T-helper 17 cell (primary cell): Measurements from ENCODE around the gene GALNTL6. TPM values are rescaled to one million over a fixed set of nuclear protein-coding genes. Genes with fewer than 3 reads are reported as not detected.

Experiments used
- ATAC-seq: fragments of 150-1000 bp; cut with Tn5 transposase; 2 replicates; pipeline ENCODE4 v1.10.0; 2021; ENCODE audit warnings: mild to moderate bottlenecking, moderate library complexity
- DNase-seq, 3 donors: peaks; one replicate each; pipeline versions ENCODE4 v3.0.0 to v3.0.0-alpha.2; 2020 to 2021
- H3K9me3 ChIP-seq: one replicate; pipeline ENCODE4 v1.7.0; 2013; ENCODE audit warnings: low read length, mild to moderate bottlenecking; ENCODE audit not compliant: control insufficient read depth, poor library complexity, severe bottlenecking
- H3K27ac Mint-ChIP-seq: one replicate; pipeline ENCODE4 v1.8.0; 2022; ENCODE audit warnings: mild to moderate bottlenecking, moderate library complexity, mixed read lengths
- H3K27me3 Mint-ChIP-seq: one replicate; pipeline ENCODE4 v1.8.0; 2022; ENCODE audit warnings: mixed read lengths
- H3K36me3 Mint-ChIP-seq: one replicate; pipeline ENCODE4 v1.8.0; 2022; ENCODE audit warnings: low read depth, mixed read lengths
- H3K4me1 Mint-ChIP-seq: one replicate; pipeline ENCODE4 v1.8.0; 2022; ENCODE audit warnings: mild to moderate bottlenecking, mixed read lengths
- H3K4me3 Mint-ChIP-seq: one replicate; pipeline ENCODE4 v1.8.0; 2022; ENCODE audit warnings: mild to moderate bottlenecking, moderate library complexity, mixed read lengths
- total RNA-seq, 4 donors: library from RNA in 2 of 4; stranded (reverse) in 2 of 4; gene quantifications; one replicate each; pipeline ENCODE4 v1.2.3 and lab custom pipeline; 2022 to 2026

Gene GALNTL6
- total RNA-seq, 2 donors from 2014 or later = not detected

- no peaks in the 10 kb centered on the region for H3K27me3 Mint-ChIP-seq
- no peaks in the 10 kb centered on the region for H3K9me3 ChIP-seq
- no peaks in the 10 kb centered on the region for H3K36me3 Mint-ChIP-seq
- H3K4me3 Mint-ChIP-seq = no peak overlapping the region
- no peaks in the 10 kb centered on the region for H3K4me1 Mint-ChIP-seq
- H3K27ac Mint-ChIP-seq = no peak overlapping the region
- ATAC-seq (no peak), DNase-seq (no peak)
These were observed 235.5 kb downstream of the GALNTL6 start for GRCh38 chr4:172048666-172049065.

GRCh38 chr4:172050911-172051310 is 237.7 kb downstream of the GALNTL6 start:
- no peak overlapping the region for H3K4me3 Mint-ChIP-seq
- no peak for ATAC-seq
- no peaks in the 10 kb centered on the region for H3K4me1 Mint-ChIP-seq
- H3K27ac Mint-ChIP-seq = no peak overlapping the region
- no peaks in the 10 kb centered on the region for H3K27me3 Mint-ChIP-seq
- no peak for DNase-seq
- H3K9me3 ChIP-seq = no peaks in the 10 kb centered on the region
- H3K36me3 Mint-ChIP-seq = no peaks in the 10 kb centered on the region

GRCh38 chr4:172055046-172055445 is 241.8 kb downstream of the GALNTL6 start:
- Mint-ChIP-seq H3K27me3 (no peaks in the 10 kb centered on the region), H3K4me3 (no peak overlapping the region), H3K36me3 (no peaks in the 10 kb centered on the region), H3K4me1 (no peaks in the 10 kb centered on the region), H3K27ac (no peak overlapping the region)
- ATAC-seq (no peak), DNase-seq (no peak)
- H3K9me3 ChIP-seq = no peaks in the 10 kb centered on the region

GRCh38 chr4:172055498-172055897 is 242.3 kb downstream of the GALNTL6 start:
- DNase-seq (no peak), ATAC-seq (no peak)
- H3K4me1 Mint-ChIP-seq = no peaks in the 10 kb centered on the region
- H3K9me3 ChIP-seq = no peaks in the 10 kb centered on the region
- H3K36me3 Mint-ChIP-seq = no peaks in the 10 kb centered on the region
- H3K27ac Mint-ChIP-seq = no peak overlapping the region
- no peaks in the 10 kb centered on the region for H3K27me3 Mint-ChIP-seq
- no peak overlapping the region for H3K4me3 Mint-ChIP-seq

GRCh38 chr4:172061204-172061603 is 248.0 kb downstream of the GALNTL6 start:
- no peak for ATAC-seq
- Mint-ChIP-seq H3K36me3 (no peaks in the 10 kb centered on the region), H3K4me1 (no peaks in the 10 kb centered on the region), H3K4me3 (no peak overlapping the region), H3K27ac (no peak overlapping the region), H3K27me3 (no peaks in the 10 kb centered on the region)
- no peak for DNase-seq
- no peaks in the 10 kb centered on the region for H3K9me3 ChIP-seq

GRCh38 chr4:172068506-172068905 is 255.3 kb downstream of the GALNTL6 start:
- Mint-ChIP-seq H3K4me3 (no peak overlapping the region), H3K4me1 (no peaks in the 10 kb centered on the region), H3K27ac (no peak overlapping the region), H3K27me3 (no peaks in the 10 kb centered on the region), H3K36me3 (no peaks in the 10 kb centered on the region)
- ATAC-seq (no peak), DNase-seq (no peak)
- H3K9me3 ChIP-seq = no peaks in the 10 kb centered on the region

GRCh38 chr4:172073590-172073989 is 260.4 kb downstream of the GALNTL6 start:
- Mint-ChIP-seq H3K36me3 (no peaks in the 10 kb centered on the region), H3K27me3 (no peaks in the 10 kb centered on the region), H3K4me3 (no peak overlapping the region), H3K4me1 (no peaks in the 10 kb centered on the region), H3K27ac (no peak overlapping the region)
- no peaks in the 10 kb centered on the region for H3K9me3 ChIP-seq
- DNase-seq (no peak), ATAC-seq (no peak)

- H3K9me3 ChIP-seq = no peaks in the 10 kb centered on the region
- Mint-ChIP-seq H3K27me3 (no peaks in the 10 kb centered on the region), H3K36me3 (no peaks in the 10 kb centered on the region), H3K4me1 (no peaks in the 10 kb centered on the region), H3K27ac (no peak overlapping the region), H3K4me3 (no peak overlapping the region)
- ATAC-seq (no peak), DNase-seq (no peak)
These were observed 270.1 kb downstream of the GALNTL6 start for GRCh38 chr4:172083272-172083671.

GRCh38 chr4:172088556-172088955 is 275.4 kb downstream of the GALNTL6 start:
- ATAC-seq = no peak
- Mint-ChIP-seq H3K4me1 (no peaks in the 10 kb centered on the region), H3K27me3 (no peaks in the 10 kb centered on the region), H3K4me3 (no peak overlapping the region), H3K27ac (no peak overlapping the region), H3K36me3 (no peaks in the 10 kb centered on the region)
- DNase-seq = no peak
- H3K9me3 ChIP-seq = no peaks in the 10 kb centered on the region

- no peak for ATAC-seq
- no peak for DNase-seq
- H3K27me3 Mint-ChIP-seq = no peaks in the 10 kb centered on the region
- H3K36me3 Mint-ChIP-seq = no peaks in the 10 kb centered on the region
- no peak overlapping the region for H3K27ac Mint-ChIP-seq
- H3K4me3 Mint-ChIP-seq = no peak overlapping the region
- no peaks in the 10 kb centered on the region for H3K9me3 ChIP-seq
- no peaks in the 10 kb centered on the region for H3K4me1 Mint-ChIP-seq
These were observed 282.0 kb downstream of the GALNTL6 start for GRCh38 chr4:172095161-172095560.

- Mint-ChIP-seq H3K36me3 (no peaks in the 10 kb centered on the region), H3K27ac (no peak overlapping the region), H3K4me1 (no peaks in the 10 kb centered on the region), H3K27me3 (no peaks in the 10 kb centered on the region), H3K4me3 (no peak overlapping the region)
- DNase-seq (no peak), ATAC-seq (no peak)
- no peaks in the 10 kb centered on the region for H3K9me3 ChIP-seq
These were observed 283.6 kb downstream of the GALNTL6 start for GRCh38 chr4:172096786-172097185.

- H3K4me1 Mint-ChIP-seq = no peaks in the 10 kb centered on the region
- no peak overlapping the region for H3K27ac Mint-ChIP-seq
- no peak overlapping the region for H3K4me3 Mint-ChIP-seq
- no peaks in the 10 kb centered on the region for H3K27me3 Mint-ChIP-seq
- H3K9me3 ChIP-seq = no peaks in the 10 kb centered on the region
- DNase-seq (no peak), ATAC-seq (no peak)
- no peaks in the 10 kb centered on the region for H3K36me3 Mint-ChIP-seq
These were observed 286.2 kb downstream of the GALNTL6 start for GRCh38 chr4:172099376-172099775.

- Mint-ChIP-seq H3K4me1 (no peaks in the 10 kb centered on the region), H3K27me3 (no peaks in the 10 kb centered on the region), H3K36me3 (no peaks in the 10 kb centered on the region), H3K27ac (no peak overlapping the region), H3K4me3 (no peak overlapping the region)
- no peak for ATAC-seq
- DNase-seq = no peak
- H3K9me3 ChIP-seq = no peaks in the 10 kb centered on the region
These were observed 290.3 kb downstream of the GALNTL6 start for GRCh38 chr4:172103456-172103855.

GRCh38 chr4:172104539-172104938 is 291.3 kb downstream of the GALNTL6 start:
- no peaks in the 10 kb centered on the region for H3K9me3 ChIP-seq
- ATAC-seq (no peak), DNase-seq (no peak)
- H3K4me3 Mint-ChIP-seq = no peak overlapping the region
- no peaks in the 10 kb centered on the region for H3K36me3 Mint-ChIP-seq
- no peaks in the 10 kb centered on the region for H3K27me3 Mint-ChIP-seq
- H3K27ac Mint-ChIP-seq = no peak overlapping the region
- no peaks in the 10 kb centered on the region for H3K4me1 Mint-ChIP-seq

- ATAC-seq = no peak
- Mint-ChIP-seq H3K27ac (no peak overlapping the region), H3K27me3 (no peaks in the 10 kb centered on the region), H3K4me3 (no peak overlapping the region), H3K4me1 (no peaks in the 10 kb centered on the region), H3K36me3 (no peaks in the 10 kb centered on the region)
- no peak for DNase-seq
- no peaks in the 10 kb centered on the region for H3K9me3 ChIP-seq
These were observed 292.7 kb downstream of the GALNTL6 start for GRCh38 chr4:172105918-172106317.
